ENCODE data around the gene MMAB.

DNA sequence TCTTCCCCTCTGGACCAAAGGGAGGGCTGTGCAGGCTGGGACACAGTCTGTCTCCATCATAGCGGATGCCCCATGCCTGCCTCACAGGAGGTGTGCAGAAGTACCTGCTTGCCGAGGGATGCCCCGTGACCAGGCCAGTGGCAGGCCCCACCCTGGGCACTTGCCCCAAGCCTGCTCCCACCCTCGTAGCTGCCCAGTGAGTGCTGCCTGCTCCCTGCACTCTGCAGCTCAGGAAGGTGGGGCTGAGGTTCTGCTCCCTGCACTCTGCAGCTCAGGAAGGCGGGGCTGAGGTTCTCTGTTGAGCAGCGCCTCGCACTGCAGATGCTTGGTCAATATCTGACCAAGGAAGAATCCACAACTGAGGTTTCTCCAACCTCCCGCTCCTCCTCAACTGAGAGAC is 6.9 kb downstream of the MMAB start:
- TF ChIP-seq, protein P1, sequence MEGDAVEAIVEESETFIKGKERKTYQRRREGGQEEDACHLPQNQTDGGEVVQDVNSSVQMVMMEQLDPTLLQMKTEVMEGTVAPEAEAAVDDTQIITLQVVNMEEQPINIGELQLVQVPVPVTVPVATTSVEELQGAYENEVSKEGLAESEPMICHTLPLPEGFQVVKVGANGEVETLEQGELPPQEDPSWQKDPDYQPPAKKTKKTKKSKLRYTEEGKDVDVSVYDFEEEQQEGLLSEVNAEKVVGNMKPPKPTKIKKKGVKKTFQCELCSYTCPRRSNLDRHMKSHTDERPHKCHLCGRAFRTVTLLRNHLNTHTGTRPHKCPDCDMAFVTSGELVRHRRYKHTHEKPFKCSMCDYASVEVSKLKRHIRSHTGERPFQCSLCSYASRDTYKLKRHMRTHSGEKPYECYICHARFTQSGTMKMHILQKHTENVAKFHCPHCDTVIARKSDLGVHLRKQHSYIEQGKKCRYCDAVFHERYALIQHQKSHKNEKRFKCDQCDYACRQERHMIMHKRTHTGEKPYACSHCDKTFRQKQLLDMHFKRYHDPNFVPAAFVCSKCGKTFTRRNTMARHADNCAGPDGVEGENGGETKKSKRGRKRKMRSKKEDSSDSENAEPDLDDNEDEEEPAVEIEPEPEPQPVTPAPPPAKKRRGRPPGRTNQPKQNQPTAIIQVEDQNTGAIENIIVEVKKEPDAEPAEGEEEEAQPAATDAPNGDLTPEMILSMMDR (conservative IDR thresholded peaks at IDR 0.05), result no peak
- no peak for TF ChIP-seq ZFX (IDR thresholded peaks at IDR 0.05)
